CD4-positive, CD25-positive, alpha-beta regulatory T cell (primary cell): ENCODE data around the gene PPP4R2. TPM values are rescaled to one million over a fixed set of nuclear protein-coding genes. Genes with fewer than 3 reads are reported as not detected.

Experiments
- ATAC-seq, 2 donors: fragments of 150-1000 bp; cut with Tn5 transposase; one replicate each; pipeline ENCODE4 v1.10.0; 2021; ENCODE audit warnings: low read depth in 2 of 2, moderate number of reproducible peaks in 2 of 2, moderate library complexity in 1 of 2
- DNase-seq, 3 donors: peaks; one replicate each; pipeline versions ENCODE4 v3.0.0 to v3.0.0-alpha.2; 2012 to 2022; ENCODE audit warnings: mixed read lengths in 1 of 3
- H3K27ac ChIP-seq: one replicate; pipeline ENCODE4 v1.7.0; 2013; ENCODE audit warnings: mild to moderate bottlenecking, low read length; ENCODE audit not compliant: insufficient read depth, poor library complexity, severe bottlenecking
- H3K27me3 ChIP-seq: one replicate; pipeline ENCODE4 v1.7.0; 2013; ENCODE audit warnings: low read length; ENCODE audit not compliant: control insufficient read depth, insufficient read depth
- H3K36me3 ChIP-seq: one replicate; pipeline ENCODE4 v1.7.0; 2013; ENCODE audit warnings: mild to moderate bottlenecking, low read length, moderate library complexity; ENCODE audit not compliant: control insufficient read depth, insufficient read depth
- H3K4me1 ChIP-seq: 2 replicates; pipeline ENCODE4 v1.7.0; 2013; ENCODE audit warnings: mild to moderate bottlenecking, low read length; ENCODE audit not compliant: insufficient read depth, control insufficient read depth, poor library complexity, severe bottlenecking
- H3K4me3 ChIP-seq: one replicate; pipeline ENCODE4 v1.7.0; 2013; ENCODE audit warnings: low read depth, mild to moderate bottlenecking, low read length, moderate library complexity
- H3K9me3 ChIP-seq, 2 experiments: 1 replicate in 1 of 2; 2 replicates in 1 of 2; pipeline ENCODE4 v1.7.0; 2013; ENCODE audit warnings: low read length in 2 of 2, mild to moderate bottlenecking in 1 of 2, moderate library complexity in 1 of 2; ENCODE audit not compliant: control insufficient read depth in 2 of 2
- H3K27ac Mint-ChIP-seq, 3 donors: one replicate each; pipeline ENCODE4 v1.8.0; 2020 to 2022; ENCODE audit warnings: mild to moderate bottlenecking in 3 of 3, mixed read lengths in 3 of 3, moderate library complexity in 2 of 3
- H3K27me3 Mint-ChIP-seq: one replicate; pipeline ENCODE4 v1.8.0; 2022; ENCODE audit warnings: mild to moderate bottlenecking, mixed read lengths
- H3K36me3 Mint-ChIP-seq: one replicate; pipeline ENCODE4 v1.8.0; 2020; ENCODE audit warnings: mixed read lengths
- H3K4me1 Mint-ChIP-seq, 4 donors: one replicate each; pipeline ENCODE4 v1.8.0; 2020 to 2022; ENCODE audit warnings: mixed read lengths in 4 of 4, mild to moderate bottlenecking in 1 of 4
- H3K4me3 Mint-ChIP-seq, 4 donors: one replicate each; pipeline ENCODE4 v1.8.0; 2020 to 2022; ENCODE audit warnings: mild to moderate bottlenecking in 4 of 4, mixed read lengths in 4 of 4, moderate library complexity in 3 of 4
- H3K9me3 Mint-ChIP-seq, 7 donors: one replicate each; pipeline ENCODE4 v1.8.0; 2020 to 2022; ENCODE audit warnings: mixed read lengths in 7 of 7, mild to moderate bottlenecking in 3 of 7, moderate library complexity in 2 of 7
- polyA plus RNA-seq, 4 donors: library from polyadenylated mRNA; unstranded; fragments of 300-500 nt; fragmentation: Illumina TruSeq; gene quantifications; one replicate each; pipeline ENCODE4 v1.2.3, GENCODE V29; 2021
- total RNA-seq: library from RNA; stranded (reverse); gene quantifications from one replicate; pipeline ENCODE4 v1.2.3, GENCODE V29; 2022

PPP4R2 gene
- total and polyA plus RNA-seq, 5 donors from 2014 or later: 39.1 to 98.4 (median 51.7) TPM

GRCh38 chr3:73009750-73010149 lies 13.1 kb downstream of the PPP4R2 start:
- H3K27ac Mint-ChIP-seq: peak overlapping the region in 2 of 3 donors; percentile 38 to 62
- H3K36me3 ChIP-seq: peaks cover 30% of the 10 kb centered on the region
- H3K27me3 ChIP-seq: no peaks in the 10 kb centered on the region
- peaks cover 57% of the 10 kb centered on the region for H3K36me3 Mint-ChIP-seq
- H3K4me1 Mint-ChIP-seq: peaks cover 39 to 85% (median 73%) of the 10 kb centered on the region in 4 donors
- H3K9me3 ChIP-seq: no peaks in the 10 kb centered on the region
- H3K27ac ChIP-seq: no peak overlapping the region
- peak overlapping the region; percentile 7 to 73 (median 46) for H3K4me3 Mint-ChIP-seq
- no peak for DNase-seq
- no peak overlapping the region for H3K4me3 ChIP-seq
- no peaks in the 10 kb centered on the region for H3K9me3 Mint-ChIP-seq
- ATAC-seq: no peak
- no peaks in the 10 kb centered on the region for H3K27me3 Mint-ChIP-seq
- H3K4me1 ChIP-seq: peaks cover 56% of the 10 kb centered on the region

GRCh38 chr3:73010158-73010557 lies 13.5 kb downstream of the PPP4R2 start:
- H3K4me3 Mint-ChIP-seq: peak overlapping the region; percentile 7 to 73 (median 56)
- Histone ChIP-seq H3K27me3 (no peaks in the 10 kb centered on the region), H3K36me3 (peaks cover 34% of the 10 kb centered on the region), H3K9me3 (no peaks in the 10 kb centered on the region), H3K4me1 (peaks cover 52% of the 10 kb centered on the region), H3K27ac (no peak overlapping the region), H3K4me3 (no peak overlapping the region)
- H3K27ac Mint-ChIP-seq: peak overlapping the region in 2 of 3 donors; percentile 38 to 62
- ATAC-seq: no peak
- H3K27me3 Mint-ChIP-seq: no peaks in the 10 kb centered on the region
- no peak for DNase-seq
- peaks cover 39 to 85% (median 74%) of the 10 kb centered on the region in 4 donors for H3K4me1 Mint-ChIP-seq
- peaks cover 55% of the 10 kb centered on the region for H3K36me3 Mint-ChIP-seq
- H3K9me3 Mint-ChIP-seq: no peaks in the 10 kb centered on the region

GRCh38 chr3:73018298-73018697 lies 21.7 kb downstream of the PPP4R2 start:
- no peaks in the 10 kb centered on the region for H3K9me3 Mint-ChIP-seq
- peak overlapping the region in 2 of 4 donors; percentile 29 to 35 for H3K4me3 Mint-ChIP-seq
- ATAC-seq (no peak), DNase-seq (no peak)
- peaks cover 17% of the 10 kb centered on the region for H3K36me3 Mint-ChIP-seq
- peaks cover 45 to 86% (median 61%) of the 10 kb centered on the region in 4 donors for H3K4me1 Mint-ChIP-seq
- H3K9me3 ChIP-seq: no peaks in the 10 kb centered on the region
- H3K4me3 ChIP-seq: no peak overlapping the region
- H3K27ac Mint-ChIP-seq: no peak overlapping the region
- H3K4me1 ChIP-seq: peaks cover 56% of the 10 kb centered on the region
- H3K27me3 ChIP-seq: no peaks in the 10 kb centered on the region
- H3K36me3 ChIP-seq: peaks cover 12% of the 10 kb centered on the region
- no peaks in the 10 kb centered on the region for H3K27me3 Mint-ChIP-seq
- no peak overlapping the region for H3K27ac ChIP-seq

- H3K27me3 ChIP-seq: no peaks in the 10 kb centered on the region
- Mint-ChIP-seq H3K27me3 (no peaks in the 10 kb centered on the region), H3K27ac (no peak overlapping the region), H3K4me3 (peak overlapping the region in 2 of 4 donors; percentile 29 to 35), H3K36me3 (peaks cover 17% of the 10 kb centered on the region), H3K4me1 (peaks cover 45 to 84% (median 57%) of the 10 kb centered on the region in 4 donors), H3K9me3 (no peaks in the 10 kb centered on the region)
- DNase-seq (no peak), ATAC-seq (no peak)
- no peak overlapping the region for H3K27ac ChIP-seq
- peaks cover 12% of the 10 kb centered on the region for H3K36me3 ChIP-seq
- no peaks in the 10 kb centered on the region for H3K9me3 ChIP-seq
- peaks cover 53% of the 10 kb centered on the region for H3K4me1 ChIP-seq
- peak overlapping the region; percentile 44 for H3K4me3 ChIP-seq
Observed at GRCh38 chr3:73018790-73019441, 22.3 kb downstream of the PPP4R2 start.

GRCh38 chr3:73021301-73021835 lies 24.8 kb downstream of the PPP4R2 start:
- DNase-seq (no peak), ATAC-seq (no peak)
- no peak overlapping the region for H3K4me3 ChIP-seq
- Mint-ChIP-seq H3K4me3 (peak overlapping the region in 1 of 4 donors; percentile 4), H3K4me1 (peaks cover 53 to 87% (median 71%) of the 10 kb centered on the region in 4 donors), H3K9me3 (no peaks in the 10 kb centered on the region), H3K27me3 (no peaks in the 10 kb centered on the region), H3K36me3 (peaks cover 11% of the 10 kb centered on the region), H3K27ac (peak overlapping the region in 1 of 3 donors; percentile 66)
- H3K4me1 ChIP-seq: peaks cover 58% of the 10 kb centered on the region
- no peaks in the 10 kb centered on the region for H3K27me3 ChIP-seq
- H3K9me3 ChIP-seq: no peaks in the 10 kb centered on the region
- H3K36me3 ChIP-seq: no peaks in the 10 kb centered on the region
- H3K27ac ChIP-seq: no peak overlapping the region

- Histone ChIP-seq H3K27ac (peak overlapping the region; percentile 5), H3K4me1 (peaks cover 45% of the 10 kb centered on the region), H3K27me3 (no peaks in the 10 kb centered on the region), H3K9me3 (no peaks in the 10 kb centered on the region), H3K36me3 (no peaks in the 10 kb centered on the region), H3K4me3 (no peak overlapping the region)
- Mint-ChIP-seq H3K4me1 (peaks cover 57 to 88% (median 67%) of the 10 kb centered on the region in 4 donors), H3K27ac (peak overlapping the region in 1 of 3 donors; percentile 54), H3K27me3 (no peaks in the 10 kb centered on the region), H3K4me3 (no peak overlapping the region), H3K36me3 (peaks cover 8% of the 10 kb centered on the region), H3K9me3 (no peaks in the 10 kb centered on the region)
- DNase-seq: no peak
- ATAC-seq: no peak
Observed at GRCh38 chr3:73024836-73025235, 28.2 kb downstream of the PPP4R2 start.

- H3K4me1 ChIP-seq: peaks cover 38% of the 10 kb centered on the region
- Mint-ChIP-seq H3K27me3 (no peaks in the 10 kb centered on the region), H3K27ac (peak overlapping the region; percentile 3 to 72 (median 40)), H3K4me1 (peaks cover 57 to 90% (median 70%) of the 10 kb centered on the region in 4 donors), H3K36me3 (peaks cover 14% of the 10 kb centered on the region), H3K4me3 (peak overlapping the region in 1 of 4 donors; percentile 37), H3K9me3 (no peaks in the 10 kb centered on the region)
- DNase-seq: no peak
- ATAC-seq: no peak
- H3K27me3 ChIP-seq: no peaks in the 10 kb centered on the region
- no peaks in the 10 kb centered on the region for H3K9me3 ChIP-seq
- no peak overlapping the region for H3K27ac ChIP-seq
- H3K36me3 ChIP-seq: no peaks in the 10 kb centered on the region
- peak overlapping the region; percentile 31 for H3K4me3 ChIP-seq
Observed at GRCh38 chr3:73026111-73026759, 29.6 kb downstream of the PPP4R2 start.
